Neuronal stem cell (in vitro differentiated cells): Measurements from ENCODE around the gene NSD2.

ENCODE experiments used
- DNase-seq: peaks from one replicate; pipeline ENCODE4 v3.0.0-alpha.2; 2013; ENCODE audit warnings: low spot score
- H2AFZ ChIP-seq: one replicate; pipeline ENCODE4 v1.6.1; 2013; ENCODE audit warnings: mild to moderate bottlenecking, low read length, inconsistent platforms
- H2AK5ac ChIP-seq: 2 replicates; pipeline ENCODE4 v1.6.1; 2013; ENCODE audit warnings: low read depth, mild to moderate bottlenecking, inconsistent platforms, low read length, moderate library complexity, mixed read lengths
- H2BK120ac ChIP-seq: 2 replicates; pipeline ENCODE4 v1.6.1; 2013; ENCODE audit warnings: low read depth, mild to moderate bottlenecking, inconsistent platforms, low read length, moderate library complexity, mixed read lengths
- H2BK12ac ChIP-seq: one replicate; pipeline ENCODE4 v1.6.1; 2013; ENCODE audit warnings: low read length, inconsistent platforms
- H2BK15ac ChIP-seq: 2 replicates; pipeline ENCODE4 v1.6.1; 2013; ENCODE audit warnings: mild to moderate bottlenecking, low read length, inconsistent platforms, mixed read lengths
- H2BK5ac ChIP-seq: one replicate; pipeline ENCODE4 v1.6.1; 2013; ENCODE audit warnings: inconsistent platforms, mild to moderate bottlenecking, low read length, moderate library complexity
- H3K14ac ChIP-seq: one replicate; pipeline ENCODE4 v1.6.1; 2013; ENCODE audit warnings: low read length, inconsistent platforms
- H3K18ac ChIP-seq: 2 replicates; pipeline ENCODE4 v1.6.1; 2013; ENCODE audit warnings: low read length, inconsistent platforms
- H3K23ac ChIP-seq: 2 replicates; pipeline ENCODE4 v1.6.1; 2013; ENCODE audit warnings: low read depth, mild to moderate bottlenecking, mixed read lengths, low read length, inconsistent platforms; ENCODE audit not compliant: poor library complexity
- H3K27ac ChIP-seq: replicated peaks from 3 replicates; pipeline ENCODE4 v1.5.1; 2013; ENCODE audit warnings: low read length, inconsistent platforms
- H3K27me3 ChIP-seq, 3 experiments: 2 replicates each; pipeline ENCODE4 v1.6.1; 2013; ENCODE audit warnings: low read length in 3 of 3, mild to moderate bottlenecking in 2 of 3, inconsistent platforms in 1 of 3, low read depth in 1 of 3, mixed read lengths in 1 of 3, moderate library complexity in 1 of 3; ENCODE audit not compliant: control insufficient read depth in 3 of 3, insufficient read depth in 3 of 3
- H3K36me3 ChIP-seq, 2 donors: replicated peaks in 1 of 2; 2 replicates each; pipeline ENCODE4 v1.6.1; 2013; ENCODE audit warnings: low read length in 2 of 2; ENCODE audit not compliant: control insufficient read depth in 2 of 2, insufficient read depth in 2 of 2
- H3K4ac ChIP-seq: 2 replicates; pipeline ENCODE4 v1.6.1; 2013; ENCODE audit warnings: inconsistent platforms, mild to moderate bottlenecking, low read length, moderate library complexity
- H3K4me1 ChIP-seq, 2 donors: 1 replicate in 1 of 2; 2 replicates in 1 of 2; pipeline ENCODE4 v1.6.1; 2013; ENCODE audit warnings: low read length in 2 of 2, low read depth in 1 of 2; ENCODE audit not compliant: control insufficient read depth in 2 of 2, insufficient read depth in 1 of 2
- H3K4me2 ChIP-seq: one replicate; pipeline ENCODE4 v1.6.1; 2013; ENCODE audit warnings: mild to moderate bottlenecking, low read length, inconsistent platforms; ENCODE audit not compliant: insufficient read depth, poor library complexity, severe bottlenecking
- H3K4me3 ChIP-seq, 2 donors: 2 replicates each; pipeline ENCODE4 v1.5.1; 2013; ENCODE audit warnings: low read length in 2 of 2, mild to moderate bottlenecking in 2 of 2, inconsistent platforms in 1 of 2, moderate library complexity in 1 of 2
- H3K79me1 ChIP-seq: one replicate; pipeline ENCODE4 v1.6.1; 2013; ENCODE audit warnings: low read depth, mild to moderate bottlenecking, inconsistent platforms, low read length, moderate library complexity
- H3K9ac ChIP-seq: one replicate; pipeline ENCODE4 v1.6.1; 2013; ENCODE audit warnings: mild to moderate bottlenecking, low read depth, low read length, inconsistent platforms; ENCODE audit not compliant: poor library complexity
- H3K9me3 ChIP-seq, 2 donors: replicated peaks in 1 of 2; 2 replicates each; pipeline versions ENCODE3 to v1.6.1; 2013; ENCODE audit warnings: low read length in 2 of 2, mild to moderate bottlenecking in 2 of 2, inconsistent platforms in 1 of 2, low read depth in 1 of 2, mixed read lengths in 1 of 2, moderate library complexity in 1 of 2; ENCODE audit not compliant: control insufficient read depth in 2 of 2, insufficient read depth in 1 of 2
- H4K8ac ChIP-seq: one replicate; pipeline ENCODE4 v1.6.1; 2013; ENCODE audit warnings: low read depth, mild to moderate bottlenecking, inconsistent platforms, low read length, moderate library complexity
- H4K91ac ChIP-seq: one replicate; pipeline ENCODE4 v1.6.1; 2013; ENCODE audit warnings: low read length, low read depth, mild to moderate bottlenecking, inconsistent platforms; ENCODE audit not compliant: poor library complexity
- WGBS, 2 donors: extraction: QIAGEN DNeasy Blood & Tissue Kit; methylation state at CpG; one replicate each; pipeline ENCODE4 v1.1.7; 2013; ENCODE audit warnings: missing lambda C conversion rate in 2 of 2, mixed read lengths in 1 of 2; ENCODE audit not compliant: insufficient read length in 2 of 2, insufficient replicate concordance in 1 of 2; ENCODE audit errors: extremely low coverage in 2 of 2; 5-methylcytosine and 5-hydroxymethylcytosine counted together

Gene NSD2

GRCh38 chr4:1981251-1982058 lies 110.3 kb downstream of the NSD2 start:
- Histone ChIP-seq H2AK5ac (no peak overlapping the region), H3K18ac (no peak overlapping the region), H2BK15ac (no peak overlapping the region), H3K27ac (no peak overlapping the region), H3K14ac (no peak overlapping the region), H2BK120ac (no peak overlapping the region), H3K79me1 (peaks cover 6% of the 10 kb centered on the region), H3K4me2 (no peak overlapping the region), H3K4ac (no peak overlapping the region), H2AFZ (no peak overlapping the region), H3K4me1 (no peaks in the 10 kb centered on the region), H3K27me3 (no peaks in the 10 kb centered on the region), H2BK12ac (no peak overlapping the region), H2BK5ac (no peak overlapping the region), H3K4me3 (no peak overlapping the region), H4K8ac (no peak overlapping the region), H3K9me3 (no peaks in the 10 kb centered on the region), H3K23ac (no peak overlapping the region), H4K91ac (no peak overlapping the region), H3K9ac (no peak overlapping the region), H3K36me3 (peaks cover 64 to 100% of the 10 kb centered on the region in 2 donors)
- DNase-seq = no peak
- no CpG with 5 or more reads among the region's 22 CpGs for WGBS, 2 donors

DNA sequence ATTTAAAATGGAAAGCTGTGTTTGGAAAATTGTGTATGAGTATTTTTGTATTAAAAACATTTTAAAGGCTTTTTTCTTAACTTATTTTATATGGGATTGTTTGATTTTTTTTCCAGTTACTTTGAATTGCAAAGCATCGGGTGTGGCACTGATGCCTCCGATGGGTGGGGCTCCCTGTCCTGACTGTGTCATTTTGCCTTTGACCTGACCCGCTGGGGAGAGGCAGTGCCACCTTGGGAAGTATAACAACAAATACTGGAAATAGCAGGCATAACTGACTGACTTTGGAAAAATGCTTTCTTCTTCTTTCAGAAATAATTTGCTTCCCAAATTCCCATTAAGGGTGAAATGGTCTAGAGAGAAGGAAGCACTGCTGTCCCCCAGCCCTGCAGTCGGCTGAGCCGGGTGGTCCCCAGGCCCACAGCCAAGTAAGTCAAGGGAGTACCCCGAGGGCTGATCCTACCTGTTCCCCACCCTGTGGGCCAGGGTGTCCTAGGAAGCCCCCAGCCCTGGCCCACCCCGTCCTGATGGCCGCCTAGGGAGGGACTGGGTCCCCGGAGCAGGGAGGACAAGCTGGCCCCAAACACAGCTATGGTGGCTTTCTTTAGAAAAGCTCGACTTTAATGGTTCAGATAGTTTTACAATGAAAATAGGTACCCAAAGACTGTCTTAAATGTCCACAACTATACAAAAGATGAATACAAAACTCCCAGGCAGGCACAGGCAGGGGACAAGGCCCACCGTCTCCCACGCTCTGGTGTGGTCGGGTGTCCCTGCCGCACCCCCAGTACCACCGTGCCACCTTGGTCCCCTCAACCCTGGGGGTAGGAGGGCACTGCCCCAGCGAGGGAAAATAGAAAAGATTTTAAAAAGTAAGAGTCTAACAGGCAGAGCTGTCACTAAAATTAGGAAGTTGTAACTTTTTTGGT lies 111.2 kb downstream of the NSD2 start:
- H3K4me2 ChIP-seq = no peak overlapping the region
- no peaks in the 10 kb centered on the region for H3K9me3 ChIP-seq
- no peak overlapping the region for H3K27ac ChIP-seq
- no peak overlapping the region for H3K4me3 ChIP-seq
- no peak overlapping the region for H3K14ac ChIP-seq
- peaks cover 6% of the 10 kb centered on the region for H3K79me1 ChIP-seq
- H4K8ac ChIP-seq = no peak overlapping the region
- no peak overlapping the region for H3K9ac ChIP-seq
- no peak overlapping the region for H2AFZ ChIP-seq
- no peak overlapping the region for H3K4ac ChIP-seq
- no peak overlapping the region for H2BK15ac ChIP-seq
- no peaks in the 10 kb centered on the region for H3K27me3 ChIP-seq
- peak overlapping the region; percentile 17 for H3K18ac ChIP-seq
- H4K91ac ChIP-seq = no peak overlapping the region
- no peak overlapping the region for H3K23ac ChIP-seq
- no peak for DNase-seq
- H2BK5ac ChIP-seq = no peak overlapping the region
- H2AK5ac ChIP-seq = no peak overlapping the region
- peak overlapping the region; percentile 22 for H2BK12ac ChIP-seq
- no peak overlapping the region for H2BK120ac ChIP-seq
- no CpG with 5 or more reads among the region's 16 CpGs for WGBS, 2 donors
- H3K4me1 ChIP-seq = no peaks in the 10 kb centered on the region
- H3K36me3 ChIP-seq = peaks cover 61 to 100% of the 10 kb centered on the region in 2 donors

DNA sequence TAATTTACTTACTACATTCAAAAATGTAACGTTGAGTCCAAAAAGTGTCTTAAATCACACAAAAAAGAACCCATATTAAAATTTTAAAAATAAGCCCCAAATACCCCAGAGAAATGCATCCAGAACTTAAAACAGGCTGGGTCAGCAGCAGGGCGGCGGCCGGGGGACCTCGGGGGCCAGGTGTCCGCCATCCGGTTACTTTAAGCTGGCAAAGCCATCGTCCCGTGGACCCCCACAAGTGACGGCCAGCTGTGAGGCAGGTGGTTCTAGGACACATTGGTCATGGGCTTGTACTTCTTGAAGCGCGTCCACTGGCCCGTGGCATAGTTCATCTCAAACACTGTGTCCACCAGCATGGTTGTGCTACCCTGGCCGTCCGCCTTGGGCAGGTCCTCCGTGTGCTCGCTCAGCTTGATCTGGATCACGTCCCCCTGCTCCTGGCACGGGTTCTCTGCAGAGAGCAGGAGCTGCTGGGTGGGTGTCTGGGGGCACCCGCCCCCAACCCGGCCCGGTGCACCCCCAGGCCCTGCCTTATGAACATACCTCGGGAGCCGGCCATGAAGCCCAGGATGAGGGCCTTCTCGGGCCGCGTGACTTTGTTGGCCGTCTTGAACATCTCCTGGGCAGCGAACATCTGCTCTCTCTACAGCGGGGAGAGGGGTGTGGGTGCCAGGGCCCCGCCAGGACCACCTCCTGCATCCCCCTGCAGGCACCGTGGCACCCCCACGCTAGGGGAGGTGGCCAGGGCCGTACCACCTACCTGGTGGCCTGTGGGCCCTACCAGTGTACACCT lies 112.1 kb downstream of the NSD2 start:
- Histone ChIP-seq H2BK12ac (no peak overlapping the region), H2BK120ac (no peak overlapping the region), H3K9me3 (no peaks in the 10 kb centered on the region), H2AK5ac (no peak overlapping the region), H2BK15ac (no peak overlapping the region), H3K4me3 (no peak overlapping the region), H3K27ac (no peak overlapping the region), H3K18ac (no peak overlapping the region), H2AFZ (no peak overlapping the region), H3K4me2 (no peak overlapping the region), H3K4me1 (no peaks in the 10 kb centered on the region), H3K4ac (no peak overlapping the region), H3K27me3 (no peaks in the 10 kb centered on the region), H2BK5ac (no peak overlapping the region), H3K9ac (peak overlapping the region; percentile 50), H4K8ac (peak overlapping the region; percentile 43), H3K14ac (no peak overlapping the region), H3K23ac (peak overlapping the region; percentile 85), H3K36me3 (peaks cover 62 to 100% of the 10 kb centered on the region in 2 donors), H4K91ac (peak overlapping the region; percentile 72), H3K79me1 (peaks cover 9% of the 10 kb centered on the region)
- no CpG with 5 or more reads among the region's 34 CpGs for WGBS, 2 donors
- DNase-seq = no peak
